ENCODE results near the gene MBTPS2.

MBTPS2 gene

GRCh38 chrX:21831496-21831895 lies 7.9 kb upstream of the MBTPS2 start:
- no peak for DNase-seq (ENCODE audit: low read depth, low spot score)
- ChIA-PET CTCF (no interaction called here), POLR2A (no interaction called here)
- no peak overlapping the region for H3K4me3 ChIP-seq (ENCODE audit: low read depth, low read length)
- TF ChIP-seq, protein P1, sequence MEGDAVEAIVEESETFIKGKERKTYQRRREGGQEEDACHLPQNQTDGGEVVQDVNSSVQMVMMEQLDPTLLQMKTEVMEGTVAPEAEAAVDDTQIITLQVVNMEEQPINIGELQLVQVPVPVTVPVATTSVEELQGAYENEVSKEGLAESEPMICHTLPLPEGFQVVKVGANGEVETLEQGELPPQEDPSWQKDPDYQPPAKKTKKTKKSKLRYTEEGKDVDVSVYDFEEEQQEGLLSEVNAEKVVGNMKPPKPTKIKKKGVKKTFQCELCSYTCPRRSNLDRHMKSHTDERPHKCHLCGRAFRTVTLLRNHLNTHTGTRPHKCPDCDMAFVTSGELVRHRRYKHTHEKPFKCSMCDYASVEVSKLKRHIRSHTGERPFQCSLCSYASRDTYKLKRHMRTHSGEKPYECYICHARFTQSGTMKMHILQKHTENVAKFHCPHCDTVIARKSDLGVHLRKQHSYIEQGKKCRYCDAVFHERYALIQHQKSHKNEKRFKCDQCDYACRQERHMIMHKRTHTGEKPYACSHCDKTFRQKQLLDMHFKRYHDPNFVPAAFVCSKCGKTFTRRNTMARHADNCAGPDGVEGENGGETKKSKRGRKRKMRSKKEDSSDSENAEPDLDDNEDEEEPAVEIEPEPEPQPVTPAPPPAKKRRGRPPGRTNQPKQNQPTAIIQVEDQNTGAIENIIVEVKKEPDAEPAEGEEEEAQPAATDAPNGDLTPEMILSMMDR (IDR thresholded peaks at IDR 0.05; ENCODE audit: insufficient read depth, low read length, missing control alignments), result no peak

DNA sequence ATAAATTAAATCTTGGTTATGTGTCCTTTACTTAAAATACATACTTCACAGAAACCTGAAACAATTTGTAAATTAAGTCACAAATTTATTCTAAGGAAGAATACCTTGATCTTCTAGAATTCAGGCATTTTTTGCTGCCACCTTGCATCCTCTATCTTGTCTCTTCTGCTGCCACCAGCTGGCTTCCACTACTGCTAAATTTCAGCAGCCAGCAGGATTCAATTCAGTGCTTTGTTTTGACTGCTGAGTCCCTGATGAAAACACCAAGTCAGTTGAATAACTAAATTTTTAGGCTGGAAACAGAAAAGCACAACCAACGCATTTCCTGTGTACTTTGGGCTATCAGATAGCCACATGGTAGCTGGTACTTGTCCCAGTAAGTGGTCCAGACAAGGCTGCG lies 2.4 kb upstream of the MBTPS2 start:
- ChIA-PET POLR2A (no interaction called here), CTCF (interaction anchor here (1.3 kb wide), 1 partner anchor 138 kb away, joined by 5 read pairs; no protein-coding TSS in a partner anchor)
- DNase-seq (ENCODE audit: low read depth, low spot score), result no peak
- H3K4me3 ChIP-seq (ENCODE audit: low read depth, low read length), result no peak overlapping the region
- TF ChIP-seq, protein P1 (IDR thresholded peaks at IDR 0.05; ENCODE audit: insufficient read depth, low read length, missing control alignments), result no peak

DNA sequence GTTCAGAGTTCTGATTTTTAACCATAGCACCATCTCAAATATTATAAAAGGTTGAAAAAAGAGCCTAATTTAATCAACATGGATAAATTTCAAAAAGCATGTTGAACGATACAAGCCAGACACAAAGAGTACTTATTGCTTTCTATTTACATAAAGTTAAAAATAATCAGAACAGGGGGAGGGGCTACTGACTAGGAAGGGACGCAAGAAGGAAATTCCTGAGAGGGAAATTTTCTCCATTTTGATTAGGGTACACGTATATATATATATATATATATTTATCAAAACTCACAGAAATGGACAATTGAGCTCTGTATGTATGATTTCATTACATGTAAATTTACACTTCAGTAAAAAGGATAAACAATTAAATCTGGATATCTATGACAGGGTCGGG lies 482 bp upstream of the MBTPS2 start:
- H3K4me3 ChIP-seq (ENCODE audit: low read depth, low read length), result peak overlapping the region; percentile 74
- POLR2A ChIA-PET, result interaction anchor here (1.0 to 1.4 kb wide), 3 partner anchors 26 to 137 kb away, joined by 3 read pairs; no protein-coding TSS in a partner anchor
- TF ChIP-seq, protein P1 (IDR thresholded peaks at IDR 0.05; ENCODE audit: insufficient read depth, low read length, missing control alignments), result no peak
- no peak for DNase-seq (ENCODE audit: low read depth, low spot score)
- CTCF ChIA-PET, result interaction anchor here (1.3 to 3.4 kb wide), 4 partner anchors 134 to 1309 kb away, joined by 4 to 15 read pairs (median 10); no protein-coding TSS in a partner anchor

DNA sequence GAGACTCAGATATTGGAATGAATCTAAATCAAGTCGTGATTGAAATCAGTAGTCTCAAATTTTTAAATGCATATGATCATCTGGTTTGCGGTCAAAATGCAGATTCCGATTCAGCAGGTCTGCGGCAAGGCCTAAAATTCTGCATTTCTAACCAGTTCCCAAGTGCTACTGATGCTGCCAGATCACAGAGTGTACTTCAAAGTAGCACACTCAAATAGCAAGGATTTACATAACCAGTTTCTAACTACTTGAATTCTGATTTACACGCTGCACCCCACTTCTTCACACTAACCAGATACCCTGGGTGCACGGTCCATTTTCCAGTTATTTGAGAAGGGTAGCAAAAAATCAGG lies 752 bp downstream of the MBTPS2 start:
- no peak for DNase-seq (ENCODE audit: low read depth, low spot score)
- ChIA-PET CTCF (interaction anchor here (3.4 kb wide), 1 partner anchor 145 kb away, joined by 13 read pairs; no protein-coding TSS in a partner anchor), POLR2A (interaction anchor here (1.4 kb wide), 1 partner anchor 135 kb away, joined by 3 read pairs; no protein-coding TSS in a partner anchor)

GRCh38 chrX:21843179-21843578 lies 3.8 kb downstream of the MBTPS2 start:
- TF ChIP-seq, protein P1 (IDR thresholded peaks at IDR 0.05; ENCODE audit: insufficient read depth, low read length, missing control alignments), result no peak
- no peak overlapping the region for H3K4me3 ChIP-seq (ENCODE audit: low read depth, low read length)
- CTCF ChIA-PET, result no interaction called here
- DNase-seq (ENCODE audit: low read depth, low spot score), result no peak
- POLR2A ChIA-PET, result no interaction called here

More for the DNA sequence above, 752 bp downstream of the MBTPS2 start:
- H3K4me3 ChIP-seq (ENCODE audit: low read depth, low read length), result peak overlapping the region; percentile 74
- TF ChIP-seq, protein P1 (IDR thresholded peaks at IDR 0.05; ENCODE audit: insufficient read depth, low read length, missing control alignments), result no peak

DNA sequence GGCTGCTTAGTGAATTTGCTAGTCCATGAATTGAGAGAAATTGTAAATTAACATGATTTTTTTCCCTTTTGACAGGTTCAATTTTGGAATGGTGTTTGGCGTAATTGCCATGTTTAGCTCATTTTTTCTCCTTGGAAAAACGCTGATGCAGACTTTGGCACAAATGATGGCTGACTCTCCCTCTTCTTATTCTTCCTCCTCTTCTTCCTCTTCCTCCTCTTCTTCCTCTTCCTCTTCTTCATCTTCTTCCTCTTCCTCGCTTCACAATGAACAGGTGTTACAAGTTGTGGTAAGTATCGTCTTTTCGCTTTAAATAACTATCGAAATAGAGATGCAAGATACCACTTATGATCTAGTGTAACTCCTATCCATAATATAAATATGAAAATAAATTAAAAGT lies 5.7 kb downstream of the MBTPS2 start:
- no peak for DNase-seq (ENCODE audit: low read depth, low spot score)
- no peak overlapping the region for H3K4me3 ChIP-seq (ENCODE audit: low read depth, low read length)
- ChIA-PET POLR2A (no interaction called here), CTCF (interaction anchor here (1.3 kb wide), 1 partner anchor 140 kb away, joined by 4 read pairs; no protein-coding TSS in a partner anchor)
- TF ChIP-seq, protein P1 (IDR thresholded peaks at IDR 0.05; ENCODE audit: insufficient read depth, low read length, missing control alignments), result no peak

Data from AG04449 (cell line).